Right forelimb (tissue), 1 donor: ENCODE measurements around the gene SLX4IP.

Experiments used
- DNase-seq: peaks from one replicate; pipeline ENCODE4 v3.0.0-alpha.2; 2018

Gene SLX4IP

GRCh38 chr20:10670501-10671220 lies 235.6 kb downstream of the SLX4IP start:
- no peak for DNase-seq

- no peak for DNase-seq
Measured at GRCh38 chr20:10671221-10671918, 236.3 kb downstream of the SLX4IP start.

GRCh38 chr20:10671919-10672623 lies 237.0 kb downstream of the SLX4IP start:
- peak; percentile 87 for DNase-seq

- DNase-seq, result peak; percentile 67
Measured at GRCh38 chr20:10672624-10673127, 237.6 kb downstream of the SLX4IP start.

GRCh38 chr20:10673176-10673841 lies 238.2 kb downstream of the SLX4IP start:
- DNase-seq, result peak; percentile 74

- peak; percentile 94 for DNase-seq
Measured at GRCh38 chr20:10673842-10674683, 239.0 kb downstream of the SLX4IP start, which contains the start of gene JAG1. JAG1 (minus strand) TSS chr20:10673999; CDS start chr20:10673530, 469 bp downstream.

GRCh38 chr20:10674684-10675449 lies 239.8 kb downstream of the SLX4IP start:
- DNase-seq, result peak; percentile 89

- DNase-seq, result no peak
Measured at GRCh38 chr20:10675450-10675848, 240.3 kb downstream of the SLX4IP start.

- no peak for DNase-seq
Measured at GRCh38 chr20:10676518-10676917, 241.4 kb downstream of the SLX4IP start.
